Measurements from ENCODE around the gene NTNG1.

NTNG1 gene

DNA sequence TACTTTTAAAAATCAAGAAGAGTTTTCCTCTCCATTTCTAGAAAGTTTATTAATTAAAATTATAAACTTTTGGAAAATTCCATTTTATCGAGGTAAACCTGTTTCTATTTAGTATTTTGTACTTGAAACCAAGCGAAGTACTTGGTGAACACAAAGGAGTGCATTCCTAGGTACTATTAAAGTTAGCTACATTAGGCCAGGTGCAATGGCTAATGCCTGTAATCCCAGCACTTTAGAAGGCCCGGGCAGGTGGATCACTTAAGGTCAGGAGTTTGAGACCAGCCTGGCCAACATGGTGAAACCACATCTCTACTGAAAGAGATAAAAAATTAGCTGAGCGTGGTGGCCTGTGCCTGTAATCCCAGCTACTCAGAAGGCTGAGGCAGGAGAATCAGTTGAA, 292.2 kb downstream of the NTNG1 start:
- TF ChIP-seq GATA2 (IDR thresholded peaks at IDR 0.05; ENCODE audit: low read depth, low read length), result no peak
- no peak for TF ChIP-seq GATA3 (IDR thresholded peaks at IDR 0.05; ENCODE audit: low read depth, low read length)

DNA sequence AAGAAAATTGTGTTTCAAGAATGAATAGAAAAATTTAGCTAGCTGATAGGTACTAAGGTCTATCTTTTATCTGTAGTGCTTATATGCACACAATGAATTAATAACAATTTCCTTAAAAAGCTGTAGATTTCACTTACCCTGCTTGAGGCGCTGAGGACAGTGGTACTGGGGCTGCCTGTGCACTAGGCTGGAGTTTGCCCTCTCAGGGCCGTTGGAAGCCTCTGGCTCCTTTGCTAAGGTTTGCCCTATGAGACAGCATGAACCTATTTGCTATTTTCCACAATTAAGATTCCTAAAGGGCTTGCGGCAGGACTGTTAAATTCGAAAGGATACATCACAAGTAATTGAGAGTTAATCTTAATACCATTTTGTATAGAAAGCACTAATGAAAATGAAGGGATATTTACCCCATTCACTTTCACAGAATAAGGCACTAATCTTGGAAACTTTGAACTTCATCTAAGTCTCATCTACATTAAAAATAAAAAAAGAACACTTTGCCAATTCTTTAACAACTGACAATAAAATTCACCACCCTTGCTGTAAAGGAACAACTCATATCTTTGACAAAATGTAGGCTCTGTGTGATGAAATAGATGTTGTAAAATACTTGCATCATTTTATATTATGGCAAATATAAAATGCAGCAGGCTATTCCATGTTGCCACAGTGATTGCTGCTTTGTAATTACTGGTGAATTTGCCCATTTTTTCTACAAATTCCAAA, 293.0 kb downstream of the NTNG1 start:
- TF ChIP-seq GATA3 (IDR thresholded peaks at IDR 0.05; ENCODE audit: low read depth, low read length) (no peak), GATA2 (IDR thresholded peaks at IDR 0.05; ENCODE audit: low read depth, low read length) (no peak)

DNA sequence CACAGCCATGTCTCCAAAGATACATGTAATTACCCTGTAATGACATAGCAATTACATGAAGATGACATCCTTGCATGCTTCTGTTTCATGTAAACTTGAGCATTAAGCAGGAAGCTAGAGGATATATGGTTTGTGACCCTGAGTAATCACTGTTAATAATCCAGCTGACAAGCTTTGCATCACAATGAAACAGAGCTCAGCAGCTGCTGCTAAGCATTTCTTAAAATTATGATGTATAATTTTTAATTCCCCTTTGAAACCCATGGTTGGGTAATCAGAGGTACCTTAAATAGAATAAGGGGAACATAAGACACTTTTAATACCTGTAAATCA, 293.5 kb downstream of the NTNG1 start:
- TF ChIP-seq GATA2 (IDR thresholded peaks at IDR 0.05; ENCODE audit: low read depth, low read length), result no peak
- TF ChIP-seq GATA3 (IDR thresholded peaks at IDR 0.05; ENCODE audit: low read depth, low read length), result no peak

DNA sequence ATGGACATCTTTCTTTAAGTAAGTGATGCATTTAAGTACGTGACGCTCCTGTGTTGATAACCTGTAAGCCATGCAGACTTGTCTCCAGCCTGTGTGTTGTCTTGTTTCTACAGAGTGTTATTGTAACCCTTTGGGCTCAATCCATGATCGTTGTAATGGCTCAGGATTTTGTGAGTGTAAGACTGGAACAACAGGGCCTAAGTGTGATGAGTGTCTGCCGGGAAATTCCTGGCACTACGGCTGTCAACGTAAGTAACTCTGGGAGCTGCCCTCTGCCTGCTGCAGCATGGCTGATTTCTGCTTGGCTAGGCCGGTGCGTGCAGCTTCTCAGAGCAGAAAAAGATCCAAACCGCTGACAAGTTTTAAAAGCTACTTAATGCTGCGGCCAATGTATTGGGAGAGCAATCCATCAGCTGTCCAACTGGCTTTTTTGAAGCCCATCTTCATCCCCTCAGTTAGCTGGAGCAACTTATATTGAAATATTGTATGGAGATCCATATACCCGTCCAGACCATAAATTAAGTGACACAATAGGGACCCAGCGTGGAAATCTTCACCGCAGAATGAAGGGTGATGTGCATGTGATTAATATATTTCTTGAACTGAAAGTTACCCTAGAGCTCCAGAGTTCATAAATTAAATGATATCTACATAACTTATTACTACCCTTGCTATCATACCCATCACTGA, 295.9 kb downstream of the NTNG1 start:
- TF ChIP-seq GATA3 (IDR thresholded peaks at IDR 0.05; ENCODE audit: low read depth, low read length) (no peak), GATA2 (IDR thresholded peaks at IDR 0.05; ENCODE audit: low read depth, low read length) (no peak)

DNA sequence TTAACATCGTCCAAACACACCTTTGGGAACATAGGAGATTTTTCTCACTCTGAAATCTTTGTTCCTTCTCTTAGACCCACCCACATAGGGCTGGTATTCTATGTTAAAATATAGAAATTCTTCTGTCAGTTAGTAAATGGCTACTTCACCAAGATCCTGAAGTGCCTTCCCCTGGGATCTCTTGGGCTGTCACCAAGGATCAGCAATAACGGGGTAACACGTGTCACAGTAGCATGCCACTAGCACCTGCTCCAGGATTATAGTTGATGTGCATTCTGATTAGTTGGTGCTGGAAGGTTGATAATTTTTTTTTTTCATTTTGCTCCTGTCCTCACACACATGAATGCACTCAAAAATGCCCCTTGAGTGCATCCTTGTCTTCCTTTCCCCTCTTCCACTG, 298.7 kb downstream of the NTNG1 start:
- TF ChIP-seq GATA2 (IDR thresholded peaks at IDR 0.05; ENCODE audit: low read depth, low read length), result no peak
- no peak for TF ChIP-seq GATA3 (IDR thresholded peaks at IDR 0.05; ENCODE audit: low read depth, low read length)

DNA sequence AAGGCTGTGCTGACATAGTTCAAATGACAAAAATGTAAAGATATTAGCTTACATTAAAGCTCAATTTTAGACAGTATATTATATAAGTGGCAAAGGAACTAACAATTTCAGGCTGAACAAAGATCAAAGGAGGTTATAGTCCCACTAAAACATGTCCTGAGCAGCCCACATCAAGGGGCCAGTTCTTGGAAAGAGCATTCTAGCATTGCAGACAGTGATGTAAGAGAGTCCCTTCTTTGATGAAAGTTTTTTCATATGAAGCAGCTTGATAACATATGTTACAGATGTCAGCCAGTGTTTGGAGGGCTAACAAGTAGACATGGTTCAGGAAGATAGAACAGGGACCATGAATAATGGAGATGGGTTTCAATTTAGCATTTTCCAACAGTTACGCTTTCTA, 301.7 kb downstream of the NTNG1 start:
- no peak for TF ChIP-seq GATA3 (IDR thresholded peaks at IDR 0.05; ENCODE audit: low read depth, low read length)
- no peak for TF ChIP-seq GATA2 (IDR thresholded peaks at IDR 0.05; ENCODE audit: low read depth, low read length)

DNA sequence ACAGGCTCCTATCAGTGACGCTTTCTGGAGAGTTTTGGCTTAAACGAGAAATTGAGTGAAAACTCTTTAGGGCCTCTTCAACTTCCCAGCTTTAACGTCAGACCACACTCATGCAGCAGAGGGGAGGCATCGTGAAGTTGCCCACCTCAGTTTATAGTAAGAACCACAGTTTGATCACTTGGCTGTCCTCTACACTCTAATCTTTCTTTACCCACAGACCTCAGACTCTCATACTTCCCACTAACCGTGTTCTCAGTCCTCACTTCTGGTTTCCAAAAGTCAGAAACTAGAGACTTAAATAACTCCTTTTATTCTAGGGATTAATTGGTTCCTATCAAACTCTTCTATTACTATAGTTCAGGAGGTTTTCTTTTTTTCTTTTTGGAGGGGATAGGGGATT, 302.2 kb downstream of the NTNG1 start:
- TF ChIP-seq GATA3 (IDR thresholded peaks at IDR 0.05; ENCODE audit: low read depth, low read length) (no peak), GATA2 (IDR thresholded peaks at IDR 0.05; ENCODE audit: low read depth, low read length) (no peak)

DNA sequence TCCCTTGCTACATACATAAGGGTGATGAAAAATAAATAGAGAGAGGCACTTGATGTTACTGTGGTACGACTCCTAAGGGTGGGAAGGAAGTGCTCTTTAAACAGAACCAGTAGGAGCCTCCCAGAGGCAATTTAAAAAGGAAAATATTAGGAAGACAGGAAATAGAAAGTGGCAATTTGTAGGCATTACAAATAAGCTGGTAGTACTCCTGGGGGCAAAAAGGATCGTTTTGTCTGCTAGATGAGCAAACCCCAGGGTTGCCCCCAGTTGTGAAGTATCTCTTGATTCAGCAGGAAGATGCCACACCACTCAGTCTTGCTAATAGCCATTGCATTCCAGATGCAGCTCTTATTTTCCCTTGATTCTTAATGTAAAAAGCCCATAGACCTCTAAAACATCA, 303.0 kb downstream of the NTNG1 start:
- no peak for TF ChIP-seq GATA3 (IDR thresholded peaks at IDR 0.05; ENCODE audit: low read depth, low read length)
- TF ChIP-seq GATA2 (IDR thresholded peaks at IDR 0.05; ENCODE audit: low read depth, low read length), result no peak

DNA sequence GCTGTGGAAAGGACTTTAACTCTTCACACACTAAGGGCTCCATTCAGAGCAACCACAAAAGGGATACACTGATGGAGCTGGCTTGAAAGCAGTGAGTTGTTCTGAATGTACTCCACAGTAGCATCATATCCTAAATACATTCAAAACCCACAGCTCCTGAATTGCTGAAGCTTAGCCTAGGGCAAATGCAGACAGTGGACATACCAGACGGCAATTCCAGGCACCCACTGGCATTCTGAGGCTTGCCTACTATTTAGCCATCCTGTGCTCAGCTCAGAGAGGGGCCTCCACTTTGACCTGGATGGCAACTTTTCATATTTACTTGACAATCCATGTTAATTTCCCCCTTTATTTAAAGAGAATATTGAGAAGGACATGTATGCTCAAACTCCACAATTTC, 303.5 kb downstream of the NTNG1 start:
- TF ChIP-seq GATA3 (IDR thresholded peaks at IDR 0.05; ENCODE audit: low read depth, low read length) (no peak), GATA2 (IDR thresholded peaks at IDR 0.05; ENCODE audit: low read depth, low read length) (no peak)

DNA sequence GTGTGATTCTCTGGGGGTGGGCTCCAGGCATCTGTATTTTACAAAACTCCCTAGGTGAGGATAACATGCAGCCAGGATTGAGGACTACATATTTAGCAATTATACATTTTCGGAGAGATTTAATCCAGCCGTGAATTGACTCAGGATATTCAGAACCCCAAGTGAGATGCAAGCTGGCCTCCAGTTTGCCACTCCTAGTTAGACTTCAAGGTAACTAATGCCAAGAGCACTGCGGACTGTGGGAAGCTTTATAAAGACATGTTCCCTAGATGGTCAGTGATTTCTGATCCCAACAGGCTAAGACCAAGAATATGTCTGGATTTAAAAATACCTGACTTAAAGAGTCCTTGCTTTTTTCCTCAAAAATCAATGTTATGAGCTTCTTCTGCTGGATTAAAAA, 308.5 kb downstream of the NTNG1 start:
- no peak for TF ChIP-seq GATA2 (IDR thresholded peaks at IDR 0.05; ENCODE audit: low read depth, low read length)
- TF ChIP-seq GATA3 (IDR thresholded peaks at IDR 0.05; ENCODE audit: low read depth, low read length), result no peak

DNA sequence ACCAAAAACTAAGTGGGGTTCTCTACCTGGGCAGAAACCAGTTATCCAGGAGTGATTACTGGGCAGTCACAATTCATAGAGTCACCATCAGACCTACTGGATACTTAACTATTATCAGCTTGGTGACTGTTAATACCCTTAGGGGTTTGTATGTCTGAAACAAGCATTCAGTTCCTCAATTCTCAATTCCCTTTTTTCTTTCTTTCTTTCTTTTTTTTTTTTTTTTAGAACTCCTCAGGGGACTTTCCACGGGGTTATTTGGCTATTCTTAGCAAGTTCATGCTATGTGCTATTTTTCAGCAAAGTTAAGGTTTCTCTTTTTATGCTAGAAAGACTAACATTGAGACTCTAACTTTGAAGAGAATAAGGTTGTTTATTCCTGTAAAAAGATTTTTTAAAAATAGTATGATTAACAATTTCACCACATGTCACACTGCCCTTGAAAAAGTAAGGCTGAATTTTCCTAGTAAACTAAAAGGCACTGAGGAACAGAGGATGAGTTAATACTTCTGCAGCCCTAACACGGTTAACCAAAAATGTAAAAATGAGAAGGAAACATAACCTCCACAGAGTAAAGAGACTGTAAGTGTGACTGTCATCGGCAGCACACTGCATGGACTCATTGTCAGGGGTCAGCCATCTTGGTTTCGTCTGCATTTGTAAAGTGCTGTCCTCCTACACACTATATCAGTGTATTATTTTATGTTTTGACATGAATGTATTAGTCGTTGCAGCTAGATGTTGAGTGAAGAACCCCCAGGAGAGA, 310.2 kb downstream of the NTNG1 start:
- TF ChIP-seq GATA3 (IDR thresholded peaks at IDR 0.05; ENCODE audit: low read depth, low read length) (no peak), GATA2 (IDR thresholded peaks at IDR 0.05; ENCODE audit: low read depth, low read length) (no peak)

DNA sequence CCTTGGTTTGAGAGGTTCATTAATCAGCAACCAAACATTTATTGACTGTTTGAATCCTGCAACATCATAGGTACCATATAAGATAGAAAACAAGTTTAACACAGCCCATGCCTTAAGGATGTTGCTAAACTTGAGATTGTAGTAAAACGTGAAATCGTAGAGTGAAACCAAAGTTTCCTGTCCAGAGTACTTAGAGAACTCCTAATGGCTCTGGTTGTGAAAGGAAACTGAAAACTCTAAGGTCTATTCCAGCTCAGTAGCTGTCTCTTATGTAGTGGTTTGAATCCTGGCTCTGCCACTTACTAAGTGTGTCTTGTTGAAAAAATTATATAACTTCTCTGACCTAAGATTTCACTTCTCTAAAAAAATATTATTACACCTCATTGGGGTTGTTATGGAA, 310.9 kb downstream of the NTNG1 start:
- TF ChIP-seq GATA2 (IDR thresholded peaks at IDR 0.05; ENCODE audit: low read depth, low read length), result no peak
- TF ChIP-seq GATA3 (IDR thresholded peaks at IDR 0.05; ENCODE audit: low read depth, low read length), result no peak

DNA sequence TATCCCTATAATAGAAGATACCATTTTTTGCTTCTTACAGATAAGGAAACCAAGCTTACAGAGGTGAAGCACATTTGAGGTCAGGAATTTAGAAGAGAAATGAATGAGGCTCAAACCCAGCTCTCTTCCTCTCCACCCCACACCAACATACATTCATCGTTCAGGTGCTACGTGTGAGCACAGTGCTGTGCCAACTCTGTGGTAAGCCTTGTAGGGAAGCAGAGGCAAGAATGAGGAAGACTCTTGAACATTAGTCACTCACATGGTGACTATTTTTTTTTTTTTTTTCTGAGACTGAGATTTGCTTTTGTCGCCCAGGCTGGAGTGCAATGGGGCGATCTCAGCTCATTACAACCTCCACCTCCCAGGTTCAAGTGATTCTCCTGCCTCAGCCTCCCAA, 314.0 kb downstream of the NTNG1 start:
- no peak for TF ChIP-seq GATA2 (IDR thresholded peaks at IDR 0.05; ENCODE audit: low read depth, low read length)
- no peak for TF ChIP-seq GATA3 (IDR thresholded peaks at IDR 0.05; ENCODE audit: low read depth, low read length)

DNA sequence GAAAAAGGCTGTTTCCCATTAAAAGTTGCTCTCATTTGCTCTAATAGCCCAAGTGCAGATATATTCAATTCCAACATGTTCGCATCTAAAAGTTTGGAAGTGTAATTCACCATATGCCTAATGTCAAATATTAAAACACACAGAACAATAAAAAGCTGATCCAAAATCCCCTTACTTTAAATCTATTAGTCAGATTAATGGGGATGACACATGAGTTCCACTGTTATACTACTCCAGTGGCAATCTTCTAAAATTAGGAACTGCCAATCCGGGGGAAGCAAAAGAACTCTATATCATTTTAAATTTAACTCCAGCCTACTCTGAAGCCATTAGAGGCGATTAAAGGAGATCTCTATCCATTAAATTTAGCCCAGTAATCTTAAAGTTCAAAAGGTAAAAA, 317.1 kb downstream of the NTNG1 start:
- TF ChIP-seq GATA2 (IDR thresholded peaks at IDR 0.05; ENCODE audit: low read depth, low read length) (no peak), GATA3 (IDR thresholded peaks at IDR 0.05; ENCODE audit: low read depth, low read length) (no peak)

All from SH-SY5Y (cell line).